Neural cell (in vitro differentiated cells): Measurements from ENCODE around the gene SNRPD3.

Experiments used
- EP300 ChIP-seq: fragments of 450-650 bp; conservative IDR thresholded peaks from 2 replicates; pipeline ENCODE4 v1.6.1; 2014; ENCODE audit warnings: antibody characterized with exemption, mild to moderate bottlenecking, moderate library complexity; ENCODE audit not compliant: poor library complexity, severe bottlenecking
- EZH2 ChIP-seq: fragments of 200-600, 300-800 bp; shearing (Covaris generic), sonication (generic); IDR thresholded peaks from 2 replicates; pipeline ENCODE4 v1.6.1; 2014; ENCODE audit warnings: antibody characterized with exemption, low read length, borderline replicate concordance, mild to moderate bottlenecking; ENCODE audit not compliant: insufficient read depth, poor library complexity, severe bottlenecking
- MXI1 ChIP-seq: fragments of 450-650 bp; conservative IDR thresholded peaks from 2 replicates; pipeline ENCODE4 v1.6.1; 2014; ENCODE audit warnings: antibody characterized with exemption, mild to moderate bottlenecking; ENCODE audit not compliant: poor library complexity, severe bottlenecking
- POLR2AphosphoS5 ChIP-seq: IDR thresholded peaks from 2 replicates; pipeline ENCODE4 v1.6.1; 2012
- RAD21 ChIP-seq: fragments of 450-650 bp; conservative IDR thresholded peaks from 2 replicates; pipeline ENCODE4 v1.6.1; 2014; ENCODE audit warnings: antibody characterized with exemption, mild to moderate bottlenecking, moderate library complexity
- SMC3 ChIP-seq: fragments of 450-650 bp; conservative IDR thresholded peaks from 2 replicates; pipeline ENCODE4 v1.6.1; 2014; ENCODE audit warnings: antibody characterized with exemption, mild to moderate bottlenecking, moderate library complexity; ENCODE audit not compliant: poor library complexity
- TAF1 ChIP-seq: IDR thresholded peaks from 2 replicates; pipeline ENCODE4 v1.6.1; 2012; ENCODE audit warnings: low read depth
- TF ChIP-seq, protein P1 (sequence below): fragments of 450-650 bp; IDR thresholded peaks from 2 replicates; pipeline ENCODE4 v1.5.1; 2014; ENCODE audit warnings: antibody characterized with exemption, mild to moderate bottlenecking, moderate library complexity; ENCODE audit not compliant: poor library complexity, severe bottlenecking
- TF ChIP-seq, protein P2 (sequence below): IDR thresholded peaks from 2 replicates; pipeline ENCODE4 v1.6.1; 2012; ENCODE audit warnings: borderline replicate concordance

GRCh38 chr22:24585461-24585860 lies 29.7 kb downstream of the SNRPD3 start:
- TF ChIP-seq POLR2AphosphoS5 (no peak), EP300 (no peak), RAD21 (no peak), EZH2 (no peak), TAF1 (no peak), SMC3 (no peak), MXI1 (no peak)
- TF ChIP-seq, protein P1, sequence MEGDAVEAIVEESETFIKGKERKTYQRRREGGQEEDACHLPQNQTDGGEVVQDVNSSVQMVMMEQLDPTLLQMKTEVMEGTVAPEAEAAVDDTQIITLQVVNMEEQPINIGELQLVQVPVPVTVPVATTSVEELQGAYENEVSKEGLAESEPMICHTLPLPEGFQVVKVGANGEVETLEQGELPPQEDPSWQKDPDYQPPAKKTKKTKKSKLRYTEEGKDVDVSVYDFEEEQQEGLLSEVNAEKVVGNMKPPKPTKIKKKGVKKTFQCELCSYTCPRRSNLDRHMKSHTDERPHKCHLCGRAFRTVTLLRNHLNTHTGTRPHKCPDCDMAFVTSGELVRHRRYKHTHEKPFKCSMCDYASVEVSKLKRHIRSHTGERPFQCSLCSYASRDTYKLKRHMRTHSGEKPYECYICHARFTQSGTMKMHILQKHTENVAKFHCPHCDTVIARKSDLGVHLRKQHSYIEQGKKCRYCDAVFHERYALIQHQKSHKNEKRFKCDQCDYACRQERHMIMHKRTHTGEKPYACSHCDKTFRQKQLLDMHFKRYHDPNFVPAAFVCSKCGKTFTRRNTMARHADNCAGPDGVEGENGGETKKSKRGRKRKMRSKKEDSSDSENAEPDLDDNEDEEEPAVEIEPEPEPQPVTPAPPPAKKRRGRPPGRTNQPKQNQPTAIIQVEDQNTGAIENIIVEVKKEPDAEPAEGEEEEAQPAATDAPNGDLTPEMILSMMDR: no peak
- TF ChIP-seq, protein P2, sequence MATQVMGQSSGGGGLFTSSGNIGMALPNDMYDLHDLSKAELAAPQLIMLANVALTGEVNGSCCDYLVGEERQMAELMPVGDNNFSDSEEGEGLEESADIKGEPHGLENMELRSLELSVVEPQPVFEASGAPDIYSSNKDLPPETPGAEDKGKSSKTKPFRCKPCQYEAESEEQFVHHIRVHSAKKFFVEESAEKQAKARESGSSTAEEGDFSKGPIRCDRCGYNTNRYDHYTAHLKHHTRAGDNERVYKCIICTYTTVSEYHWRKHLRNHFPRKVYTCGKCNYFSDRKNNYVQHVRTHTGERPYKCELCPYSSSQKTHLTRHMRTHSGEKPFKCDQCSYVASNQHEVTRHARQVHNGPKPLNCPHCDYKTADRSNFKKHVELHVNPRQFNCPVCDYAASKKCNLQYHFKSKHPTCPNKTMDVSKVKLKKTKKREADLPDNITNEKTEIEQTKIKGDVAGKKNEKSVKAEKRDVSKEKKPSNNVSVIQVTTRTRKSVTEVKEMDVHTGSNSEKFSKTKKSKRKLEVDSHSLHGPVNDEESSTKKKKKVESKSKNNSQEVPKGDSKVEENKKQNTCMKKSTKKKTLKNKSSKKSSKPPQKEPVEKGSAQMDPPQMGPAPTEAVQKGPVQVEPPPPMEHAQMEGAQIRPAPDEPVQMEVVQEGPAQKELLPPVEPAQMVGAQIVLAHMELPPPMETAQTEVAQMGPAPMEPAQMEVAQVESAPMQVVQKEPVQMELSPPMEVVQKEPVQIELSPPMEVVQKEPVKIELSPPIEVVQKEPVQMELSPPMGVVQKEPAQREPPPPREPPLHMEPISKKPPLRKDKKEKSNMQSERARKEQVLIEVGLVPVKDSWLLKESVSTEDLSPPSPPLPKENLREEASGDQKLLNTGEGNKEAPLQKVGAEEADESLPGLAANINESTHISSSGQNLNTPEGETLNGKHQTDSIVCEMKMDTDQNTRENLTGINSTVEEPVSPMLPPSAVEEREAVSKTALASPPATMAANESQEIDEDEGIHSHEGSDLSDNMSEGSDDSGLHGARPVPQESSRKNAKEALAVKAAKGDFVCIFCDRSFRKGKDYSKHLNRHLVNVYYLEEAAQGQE: no peak
